ENCODE data around the gene C3orf70. TPM values are rescaled to one million over a fixed set of nuclear protein-coding genes. Genes with fewer than 3 reads are reported as not detected.

The C3orf70 gene
- polyA plus RNA-seq (ENCODE audit: insufficient read length in 4 of 4), result 1 to 10 TPM; 7.2 to 9.8 (median 8.5) TPM

- DNase-seq (ENCODE audit: low read depth in 4 of 4, low spot score in 3 of 4), result peak in 2 of 4 donors; percentile 35 to 50
These were observed at the start of gene C3orf70 for GRCh38 chr3:185152410-185153170. Gene C3orf70 (minus strand): TSS chr3:185153060. CDS start chr3:185152823, 237 bp downstream.

GRCh38 chr3:185200639-185201038 lies 47.8 kb upstream of the C3orf70 start:
- no peak for DNase-seq (ENCODE audit: low read depth in 4 of 4, low spot score in 3 of 4)

- no peak for DNase-seq (ENCODE audit: low read depth in 4 of 4, low spot score in 3 of 4)
These were observed 46.8 kb upstream of the C3orf70 start for GRCh38 chr3:185199671-185200070.

- DNase-seq (ENCODE audit: low read depth in 4 of 4, low spot score in 3 of 4), result no peak
These were observed 46.3 kb upstream of the C3orf70 start for GRCh38 chr3:185199206-185199605.

GRCh38 chr3:185197068-185197467 lies 44.2 kb upstream of the C3orf70 start:
- DNase-seq (ENCODE audit: low read depth in 4 of 4, low spot score in 3 of 4), result no peak

GRCh38 chr3:185195652-185196051 lies 42.8 kb upstream of the C3orf70 start:
- no peak for DNase-seq (ENCODE audit: low read depth in 4 of 4, low spot score in 3 of 4)

GRCh38 chr3:185188816-185189215 lies 36.0 kb upstream of the C3orf70 start:
- no peak for DNase-seq (ENCODE audit: low read depth in 4 of 4, low spot score in 3 of 4)

GRCh38 chr3:185187391-185187790 lies 34.5 kb upstream of the C3orf70 start:
- no peak for DNase-seq (ENCODE audit: low read depth in 4 of 4, low spot score in 3 of 4)

GRCh38 chr3:185176750-185177359 lies 24.0 kb upstream of the C3orf70 start:
- DNase-seq (ENCODE audit: low read depth in 4 of 4, low spot score in 3 of 4), result peak in 2 of 4 donors; percentile 19 to 30

- DNase-seq (ENCODE audit: low read depth in 4 of 4, low spot score in 3 of 4), result peak in 1 of 4 donors; percentile 35
These were observed 22.6 kb upstream of the C3orf70 start for GRCh38 chr3:185175370-185175987.

- DNase-seq (ENCODE audit: low read depth in 4 of 4, low spot score in 3 of 4), result no peak
These were observed 19.5 kb upstream of the C3orf70 start for GRCh38 chr3:185172086-185173049.

- DNase-seq (ENCODE audit: low read depth in 4 of 4, low spot score in 3 of 4), result no peak
These were observed 11.8 kb upstream of the C3orf70 start for GRCh38 chr3:185164428-185165217.

GRCh38 chr3:185162634-185163033 lies 9.8 kb upstream of the C3orf70 start:
- DNase-seq (ENCODE audit: low read depth in 4 of 4, low spot score in 3 of 4), result no peak

- no peak for DNase-seq (ENCODE audit: low read depth in 4 of 4, low spot score in 3 of 4)
These were observed 8.9 kb upstream of the C3orf70 start for GRCh38 chr3:185161761-185162160.

- no peak for DNase-seq (ENCODE audit: low read depth in 4 of 4, low spot score in 3 of 4)
These were observed 4.5 kb upstream of the C3orf70 start for GRCh38 chr3:185157347-185157746.

GRCh38 chr3:185155678-185156077 lies 2.8 kb upstream of the C3orf70 start:
- DNase-seq (ENCODE audit: low read depth in 4 of 4, low spot score in 3 of 4), result no peak

GRCh38 chr3:185153861-185154629 lies 1.2 kb upstream of the C3orf70 start:
- DNase-seq (ENCODE audit: low read depth in 4 of 4, low spot score in 3 of 4), result no peak

GRCh38 chr3:185153171-185153771 lies 411 bp upstream of the C3orf70 start:
- DNase-seq (ENCODE audit: low read depth in 4 of 4, low spot score in 3 of 4), result peak in 1 of 4 donors; percentile 19

Measured in left renal pelvis (tissue), 4 donors.